ENCODE results near the gene SFXN2. TPM values are rescaled to one million over a fixed set of nuclear protein-coding genes. Genes with fewer than 3 reads are reported as not detected.

The SFXN2 gene
- total RNA-seq, 1 donor from 2014 or later: 1.6 TPM

- peaks cover 100% of the 10 kb centered on the region for H3K4me1 ChIP-seq
- no peak for TF ChIP-seq CTCF (IDR thresholded peaks at IDR 0.05; ENCODE audit: borderline replicate concordance)
- no peaks in the 10 kb centered on the region for H3K9me3 ChIP-seq (replicated peaks)
- DNase-seq: no peak
- H3K4me3 ChIP-seq: peak overlapping the region; percentile 47
- intact Hi-C loops (cut with micrococcal nuclease): no loop called here
- H3K27ac ChIP-seq (replicated peaks): peak overlapping the region; percentile 99
- H3K36me3 ChIP-seq: no peaks in the 10 kb centered on the region
- H3K27me3 ChIP-seq (ENCODE audit: low read depth): no peaks in the 10 kb centered on the region
Observed at GRCh38 chr10:102781090-102781920, 66.9 kb downstream of the SFXN2 start.

GRCh38 chr10:102781921-102782557 is 67.6 kb downstream of the SFXN2 start:
- peak overlapping the region; percentile 99 for H3K27ac ChIP-seq (replicated peaks)
- intact Hi-C loops (cut with micrococcal nuclease): no loop called here
- H3K27me3 ChIP-seq (ENCODE audit: low read depth): no peaks in the 10 kb centered on the region
- H3K36me3 ChIP-seq: no peaks in the 10 kb centered on the region
- TF ChIP-seq CTCF (IDR thresholded peaks at IDR 0.05; ENCODE audit: borderline replicate concordance): no peak
- peak overlapping the region; percentile 47 for H3K4me3 ChIP-seq
- peaks cover 100% of the 10 kb centered on the region for H3K4me1 ChIP-seq
- H3K9me3 ChIP-seq (replicated peaks): no peaks in the 10 kb centered on the region
- no peak for DNase-seq

- H3K4me1 ChIP-seq: peaks cover 100% of the 10 kb centered on the region
- no peaks in the 10 kb centered on the region for H3K36me3 ChIP-seq
- peak overlapping the region; percentile 47 for H3K4me3 ChIP-seq
- intact Hi-C loops (cut with micrococcal nuclease): no loop called here
- no peak for TF ChIP-seq CTCF (IDR thresholded peaks at IDR 0.05; ENCODE audit: borderline replicate concordance)
- H3K27me3 ChIP-seq (ENCODE audit: low read depth): no peaks in the 10 kb centered on the region
- H3K27ac ChIP-seq (replicated peaks): peak overlapping the region; percentile 99
- no peaks in the 10 kb centered on the region for H3K9me3 ChIP-seq (replicated peaks)
- peak; percentile 77 for DNase-seq
Observed at GRCh38 chr10:102782673-102783551, 68.5 kb downstream of the SFXN2 start.

- peak; percentile 17 for TF ChIP-seq CTCF (IDR thresholded peaks at IDR 0.05; ENCODE audit: borderline replicate concordance)
- Histone ChIP-seq H3K27ac (replicated peaks) (peak overlapping the region; percentile 99), H3K27me3 (ENCODE audit: low read depth) (no peaks in the 10 kb centered on the region), H3K4me3 (peak overlapping the region; percentile 47), H3K36me3 (no peaks in the 10 kb centered on the region), H3K9me3 (replicated peaks) (no peaks in the 10 kb centered on the region), H3K4me1 (peaks cover 100% of the 10 kb centered on the region)
- no peak for DNase-seq
- intact Hi-C loops (cut with micrococcal nuclease): no loop called here
Observed at GRCh38 chr10:102783568-102783967, 69.1 kb downstream of the SFXN2 start.

GRCh38 chr10:102785818-102786217 is 71.4 kb downstream of the SFXN2 start:
- no peak for DNase-seq
- H3K36me3 ChIP-seq: no peaks in the 10 kb centered on the region
- no peaks in the 10 kb centered on the region for H3K9me3 ChIP-seq (replicated peaks)
- no peaks in the 10 kb centered on the region for H3K27me3 ChIP-seq (ENCODE audit: low read depth)
- intact Hi-C loops (cut with micrococcal nuclease): no loop called here
- H3K27ac ChIP-seq (replicated peaks): peak overlapping the region; percentile 99
- H3K4me1 ChIP-seq: peaks cover 99% of the 10 kb centered on the region
- TF ChIP-seq CTCF (IDR thresholded peaks at IDR 0.05; ENCODE audit: borderline replicate concordance): no peak
- H3K4me3 ChIP-seq: no peak overlapping the region

All from left ventricle myocardium inferior (tissue), 1 donor.